HEK293T (cell line): ENCODE results near the gene CDH6.

Experiments
- CTCF ChIA-PET: fragments of 350-600 bp; formaldehyde crosslinking; extraction: SDS; loops from one replicate; lab custom pipeline; 2021; ENCODE audit warnings: antibody characterized with exemption, inconsistent platforms; lab: Yijun Ruan, JAX
- POLR2A ChIA-PET: fragments of 350-600 bp; formaldehyde crosslinking; extraction: SDS; loops from one replicate; lab custom pipeline; 2020; ENCODE audit warnings: antibody characterized with exemption, inconsistent platforms; lab: Yijun Ruan, JAX
- DNase-seq: peaks from one replicate; pipeline ENCODE4 v3.0.0; 2012; ENCODE audit warnings: mixed read lengths; ENCODE audit errors: extremely low spot score
- ARNT ChIP-seq: fragments of 450-650 bp; IDR thresholded peaks from 2 replicates; pipeline ENCODE4 v1.6.1; 2017; ENCODE audit warnings: mild to moderate bottlenecking
- BHLHE40 ChIP-seq: fragments of 450-650 bp; IDR thresholded peaks from 2 replicates; pipeline ENCODE4 v1.6.1; 2016; ENCODE audit warnings: mild to moderate bottlenecking, moderate library complexity, borderline replicate concordance
- CTBP1 ChIP-seq: fragments of 450-650 bp; IDR thresholded peaks from 2 replicates; pipeline ENCODE4 v1.6.1; 2016; ENCODE audit warnings: borderline replicate concordance
- ELF4 ChIP-seq: fragments of 450-650 bp; IDR thresholded peaks from 2 replicates; pipeline ENCODE4 v1.6.1; 2017; ENCODE audit warnings: antibody characterized with exemption
- FOXA1 ChIP-seq: fragments of 450-650 bp; IDR thresholded peaks from 2 replicates; pipeline ENCODE4 v1.6.1; 2016; ENCODE audit warnings: mild to moderate bottlenecking
- FOXK2 ChIP-seq: fragments of 450-650 bp; IDR thresholded peaks from 2 replicates; pipeline ENCODE4 v1.6.1; 2016; ENCODE audit warnings: mild to moderate bottlenecking
- FOXM1 ChIP-seq: fragments of 450-650 bp; IDR thresholded peaks from 2 replicates; pipeline ENCODE4 v1.6.1; 2017; ENCODE audit warnings: mild to moderate bottlenecking, borderline replicate concordance
- HDGF ChIP-seq: fragments of 450-650 bp; IDR thresholded peaks from 2 replicates; pipeline ENCODE4 v1.6.1; 2017; ENCODE audit warnings: antibody characterized with exemption, borderline replicate concordance
- L3MBTL2 ChIP-seq: fragments of 450-650 bp; conservative IDR thresholded peaks from 2 replicates; pipeline ENCODE4 v1.6.1; 2016; ENCODE audit warnings: mild to moderate bottlenecking
- LEF1 ChIP-seq: fragments of 450-650 bp; IDR thresholded peaks from 2 replicates; pipeline ENCODE4 v1.6.1; 2017; ENCODE audit warnings: mild to moderate bottlenecking, borderline replicate concordance
- NFRKB ChIP-seq: fragments of 450-650 bp; IDR thresholded peaks from 2 replicates; pipeline ENCODE4 v1.6.1; 2016; ENCODE audit warnings: mild to moderate bottlenecking, moderate library complexity
- SP1 ChIP-seq: fragments of 450-650 bp; IDR thresholded peaks from 2 replicates; pipeline ENCODE4 v1.6.1; 2017
- SUZ12 ChIP-seq: fragments of 450-650 bp; IDR thresholded peaks from 2 replicates; pipeline ENCODE4 v1.6.1; 2016; ENCODE audit warnings: mild to moderate bottlenecking
- TARDBP ChIP-seq: fragments of 450-650 bp; IDR thresholded peaks from 2 replicates; pipeline ENCODE4 v1.6.1; 2016
- ZNF384 ChIP-seq: fragments of 450-650 bp; IDR thresholded peaks from 2 replicates; pipeline ENCODE4 v1.6.1; 2016
- TF ChIP-seq, protein P1 (sequence below): fragments of 450-650 bp; IDR thresholded peaks from 2 replicates; pipeline ENCODE4 v1.6.1; 2016

CDH6 gene

DNA sequence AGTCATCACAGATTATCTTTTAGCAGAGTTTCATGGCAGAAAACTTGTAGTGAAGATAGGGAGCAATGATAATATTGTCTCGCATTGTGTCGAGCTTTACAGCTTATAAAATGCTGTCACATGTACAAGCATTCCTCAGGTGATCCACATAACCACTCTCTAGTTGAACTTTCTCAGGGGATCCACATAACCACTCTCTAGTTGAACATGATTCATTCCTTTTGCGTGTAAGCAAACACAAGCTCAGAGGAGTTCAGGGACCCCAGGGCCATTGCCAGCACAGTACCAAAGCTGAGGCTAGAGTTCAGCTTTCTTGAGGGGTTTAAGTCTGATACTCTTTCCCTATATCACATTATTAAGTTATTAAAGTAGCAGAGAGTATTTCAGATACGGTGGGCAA is 86.7 kb downstream of the CDH6 start:
- POLR2A ChIA-PET: no interaction called here
- CTCF ChIA-PET: no interaction called here
- TF ChIP-seq NFRKB (no peak), ELF4 (no peak), SUZ12 (no peak), FOXM1 (no peak), CTBP1 (no peak), BHLHE40 (no peak), TARDBP (no peak), SP1 (no peak), ARNT (no peak), ZNF384 (no peak), FOXK2 (no peak), FOXA1 (no peak), L3MBTL2 (no peak), HDGF (no peak), LEF1 (no peak)
- TF ChIP-seq, protein P1, sequence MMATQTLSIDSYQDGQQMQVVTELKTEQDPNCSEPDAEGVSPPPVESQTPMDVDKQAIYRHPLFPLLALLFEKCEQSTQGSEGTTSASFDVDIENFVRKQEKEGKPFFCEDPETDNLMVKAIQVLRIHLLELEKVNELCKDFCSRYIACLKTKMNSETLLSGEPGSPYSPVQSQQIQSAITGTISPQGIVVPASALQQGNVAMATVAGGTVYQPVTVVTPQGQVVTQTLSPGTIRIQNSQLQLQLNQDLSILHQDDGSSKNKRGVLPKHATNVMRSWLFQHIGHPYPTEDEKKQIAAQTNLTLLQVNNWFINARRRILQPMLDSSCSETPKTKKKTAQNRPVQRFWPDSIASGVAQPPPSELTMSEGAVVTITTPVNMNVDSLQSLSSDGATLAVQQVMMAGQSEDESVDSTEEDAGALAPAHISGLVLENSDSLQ: no peak
- no peak for DNase-seq

DNA sequence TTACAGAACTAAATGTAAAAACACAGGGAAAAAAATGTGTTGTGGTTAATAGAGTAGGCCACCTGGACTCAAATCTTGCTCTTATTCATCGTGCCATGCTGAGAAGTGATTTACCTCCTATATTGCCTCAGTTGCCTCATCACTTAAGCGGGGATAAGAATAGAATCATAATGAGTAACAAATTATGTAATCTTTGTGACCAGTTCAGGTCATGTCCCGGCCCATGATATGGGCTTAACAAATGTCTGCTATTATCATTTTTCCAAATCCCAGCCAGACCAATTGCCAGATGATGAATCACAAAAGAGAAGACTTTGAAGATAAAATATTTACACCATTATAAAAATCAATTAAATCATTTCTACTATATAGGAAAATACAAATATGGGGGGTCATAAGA is 89.8 kb downstream of the CDH6 start:
- POLR2A ChIA-PET: no interaction called here
- CTCF ChIA-PET: no interaction called here
- no peak for DNase-seq
- no peak for TF ChIP-seq FOXA1
- no peak for TF ChIP-seq CTBP1
- no peak for TF ChIP-seq FOXM1
- no peak for TF ChIP-seq LEF1
- TF ChIP-seq, protein P1: no peak
- no peak for TF ChIP-seq ZNF384
- no peak for TF ChIP-seq HDGF
- no peak for TF ChIP-seq ARNT
- TF ChIP-seq TARDBP: no peak
- no peak for TF ChIP-seq NFRKB
- no peak for TF ChIP-seq FOXK2
- TF ChIP-seq BHLHE40: no peak
- TF ChIP-seq SUZ12: no peak
- no peak for TF ChIP-seq ELF4
- no peak for TF ChIP-seq L3MBTL2

DNA sequence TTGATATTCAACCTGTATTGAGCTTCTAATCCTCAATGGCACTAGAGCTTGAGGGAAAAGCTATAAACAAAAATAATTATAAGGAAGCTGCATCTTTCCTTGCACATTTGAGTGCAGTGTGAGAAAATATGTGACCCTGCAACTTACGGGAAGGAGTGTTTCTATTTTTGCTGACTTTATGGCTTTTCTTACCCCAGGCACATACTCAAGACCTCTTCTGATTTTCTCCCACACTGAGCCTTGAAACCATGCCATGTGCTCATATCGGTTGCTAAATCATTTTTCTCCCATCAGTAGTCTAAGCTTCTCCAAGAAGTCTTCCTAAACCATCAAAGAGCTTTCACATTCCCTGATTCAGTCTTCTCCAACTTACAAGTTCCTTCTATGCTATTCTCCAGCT is 91.5 kb downstream of the CDH6 start:
- TF ChIP-seq NFRKB (no peak), L3MBTL2 (no peak), SUZ12 (no peak), ELF4 (no peak), LEF1 (no peak), FOXK2 (no peak), SP1 (no peak), FOXM1 (no peak), ZNF384 (no peak), FOXA1 (no peak)
- TF ChIP-seq, protein P1: no peak
- CTCF ChIA-PET: no interaction called here
- DNase-seq: no peak
- POLR2A ChIA-PET: no interaction called here

DNA sequence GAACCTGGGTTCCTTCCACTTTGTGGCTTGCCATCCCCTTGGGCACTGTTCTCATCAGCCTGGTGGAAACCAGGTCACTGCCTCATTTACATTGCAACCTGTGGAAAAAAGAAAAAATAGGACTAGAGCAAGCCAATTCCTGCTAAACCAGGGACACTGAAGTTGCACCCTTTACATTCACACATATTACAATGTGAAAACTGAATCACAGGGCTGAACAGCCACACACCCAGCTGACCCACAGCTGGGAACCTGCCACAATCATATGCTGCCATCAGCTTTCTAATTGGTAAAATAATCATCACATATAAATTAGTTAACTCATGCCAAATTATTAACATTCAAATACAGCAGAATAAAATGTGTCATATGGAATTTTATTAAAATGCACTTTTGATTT is 94.5 kb downstream of the CDH6 start:
- no peak for DNase-seq
- POLR2A ChIA-PET: no interaction called here
- CTCF ChIA-PET: no interaction called here

DNA sequence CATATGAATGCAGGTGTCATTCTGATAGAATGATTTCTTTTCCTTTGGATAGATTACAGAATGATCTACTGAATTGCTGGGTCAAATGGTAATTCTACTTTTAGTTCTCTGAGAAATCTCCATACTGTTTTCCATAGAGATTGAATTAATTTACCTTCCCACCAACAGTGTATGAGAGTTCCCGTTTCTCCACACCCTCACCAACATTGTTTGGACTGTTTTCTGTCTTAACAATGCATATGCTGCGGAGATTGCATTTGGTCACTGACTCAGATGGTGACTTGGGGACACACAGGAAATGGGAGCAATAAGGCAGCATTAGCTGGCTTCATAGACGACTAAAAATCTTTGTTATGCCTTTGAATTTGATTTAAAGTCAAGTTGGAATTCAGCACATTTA is 95.9 kb downstream of the CDH6 start:
- ChIA-PET POLR2A (no interaction called here), CTCF (interaction anchor here (1.0 kb wide), 1 partner anchor 19 kb away, joined by 3 read pairs; no protein-coding TSS in a partner anchor)
- TF ChIP-seq HDGF: no peak
- no peak for DNase-seq

More for the DNA sequence above, 94.5 kb downstream of the CDH6 start:
- no peak for TF ChIP-seq ELF4
- no peak for TF ChIP-seq L3MBTL2
- TF ChIP-seq HDGF: no peak
- TF ChIP-seq, protein P1: no peak
- no peak for TF ChIP-seq ARNT

DNA sequence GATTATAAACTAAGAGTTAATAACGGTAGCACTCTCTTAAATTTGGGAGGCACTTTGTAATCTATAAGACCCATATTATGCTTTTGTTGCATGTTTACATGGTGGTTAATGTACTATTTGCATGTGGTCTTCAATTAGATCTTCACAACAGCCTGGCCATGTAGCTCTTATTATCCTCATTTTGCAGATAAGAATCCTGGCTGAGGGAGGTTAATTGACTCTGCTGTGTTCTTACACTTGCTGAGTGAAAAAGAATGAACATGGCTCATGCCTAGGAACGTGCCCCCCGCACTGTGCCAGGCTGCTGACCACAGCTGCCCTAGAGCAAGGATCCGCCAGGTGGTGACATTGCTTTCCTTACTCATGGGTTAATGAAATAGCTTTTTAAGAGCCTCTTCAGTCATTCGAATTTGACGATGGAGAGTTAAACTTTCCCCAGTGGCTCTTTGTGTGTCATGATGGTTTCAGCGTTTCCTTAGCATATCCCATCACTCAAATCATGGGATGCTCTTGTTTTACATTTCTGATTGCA is 97.9 kb downstream of the CDH6 start:
- POLR2A ChIA-PET: no interaction called here
- CTCF ChIA-PET: interaction anchor here (0.7 kb wide), 1 partner anchor 64 kb away, joined by 3 read pairs; no protein-coding TSS in a partner anchor

More for the DNA sequence above, 97.9 kb downstream of the CDH6 start:
- no peak for TF ChIP-seq CTBP1
- TF ChIP-seq ARNT: no peak
- TF ChIP-seq SUZ12: no peak
- TF ChIP-seq NFRKB: no peak
- peak; percentile 14 for DNase-seq
